ENCODE results near the gene NFATC3.

NFATC3 gene

DNA sequence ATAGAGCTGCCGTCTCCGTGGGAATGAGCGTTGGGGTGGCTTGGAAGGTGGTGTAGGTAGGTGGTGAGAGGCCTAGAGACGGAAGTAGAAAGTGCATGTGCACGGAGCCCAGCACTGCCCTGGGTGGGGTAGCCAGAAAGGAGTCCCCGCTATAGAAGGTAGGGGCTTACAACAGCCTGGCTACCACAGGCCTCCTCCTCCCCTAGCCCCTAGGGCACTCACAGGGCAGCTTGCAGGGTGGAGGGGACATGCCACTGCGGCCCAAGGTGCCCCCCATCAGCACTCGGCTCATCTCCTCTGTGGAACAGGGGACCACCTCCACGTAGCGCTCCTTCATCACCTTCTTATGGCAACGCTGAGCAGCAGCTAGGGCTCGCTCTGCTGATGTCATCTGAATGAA lies 145.8 kb downstream of the NFATC3 start:
- DNase-seq (ENCODE audit: low read depth): no peak

- DNase-seq (ENCODE audit: low read depth): no peak
Measured at GRCh38 chr16:68231384-68232136, 146.4 kb downstream of the NFATC3 start.

DNA sequence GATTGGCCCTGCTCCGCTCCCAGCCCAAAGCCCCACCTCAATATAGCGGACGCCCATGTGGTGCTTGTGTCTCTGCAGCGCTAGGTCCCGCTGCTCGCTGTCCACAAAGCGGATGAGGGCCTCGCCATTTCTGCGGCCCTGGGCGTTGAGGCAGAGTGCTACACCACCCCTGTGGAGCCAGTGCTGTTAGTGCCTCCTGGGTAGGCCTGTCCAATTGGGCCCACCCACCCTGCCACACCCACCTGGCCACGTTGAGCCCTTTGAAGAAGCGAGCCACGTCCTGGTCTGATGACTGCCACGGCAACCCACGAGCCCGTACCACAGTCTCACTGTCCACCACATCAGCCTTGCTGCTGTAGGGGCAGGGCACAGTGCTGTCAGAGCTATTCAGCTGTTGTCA lies 147.2 kb downstream of the NFATC3 start:
- DNase-seq (ENCODE audit: low read depth): no peak

- DNase-seq (ENCODE audit: low read depth): no peak
Measured at GRCh38 chr16:68233085-68233834, 148.1 kb downstream of the NFATC3 start.

- DNase-seq (ENCODE audit: low read depth): no peak
Measured at GRCh38 chr16:68233835-68234187, 148.6 kb downstream of the NFATC3 start.

GRCh38 chr16:68234188-68235107 lies 149.3 kb downstream of the NFATC3 start:
- no peak for DNase-seq (ENCODE audit: low read depth)

- DNase-seq (ENCODE audit: low read depth): no peak
Measured at GRCh38 chr16:68235108-68235886, 150.1 kb downstream of the NFATC3 start.

GRCh38 chr16:68235887-68236136 lies 150.6 kb downstream of the NFATC3 start, which contains the start of gene ESRP2:
Gene ESRP2, minus strand, starts transcription at chr16:68236127. Its CDS starts 82 bp downstream, at chr16:68236045.
- no peak for DNase-seq (ENCODE audit: low read depth)

DNA sequence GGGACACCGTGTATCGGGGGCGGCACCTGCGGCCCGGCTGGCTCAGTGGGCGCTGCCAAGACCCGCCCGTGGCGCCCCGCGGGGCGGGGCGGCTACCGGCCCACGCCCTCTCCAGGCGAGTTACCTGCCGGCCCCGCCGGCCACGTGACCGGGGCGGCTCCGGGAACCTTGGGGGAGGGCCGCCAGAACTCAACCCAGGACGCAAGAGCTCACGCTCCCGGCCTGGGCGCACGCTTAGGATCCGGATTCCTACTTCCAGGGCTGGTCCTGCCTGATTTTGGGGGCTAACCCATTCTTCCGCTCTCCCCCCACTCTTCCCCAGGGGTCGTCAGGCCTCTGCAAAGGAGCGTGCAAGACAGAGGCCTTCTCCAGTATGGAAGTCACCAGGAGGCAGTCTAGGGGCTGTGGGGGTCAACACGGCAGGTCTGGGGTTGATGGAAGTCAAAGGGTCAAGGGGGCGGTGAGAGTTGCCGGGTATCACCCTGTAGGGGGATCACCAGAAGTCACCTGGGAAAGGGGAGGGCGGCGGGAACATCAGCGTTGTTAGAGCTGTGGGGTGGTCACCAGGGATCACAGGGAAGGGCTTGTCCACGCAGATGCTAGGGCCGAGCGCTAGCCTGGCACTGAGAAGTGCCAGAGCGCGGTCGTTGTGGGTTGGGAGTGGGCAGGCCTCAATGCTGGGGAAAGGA lies 151.1 kb downstream of the NFATC3 start:
- DNase-seq (ENCODE audit: low read depth): no peak

DNA sequence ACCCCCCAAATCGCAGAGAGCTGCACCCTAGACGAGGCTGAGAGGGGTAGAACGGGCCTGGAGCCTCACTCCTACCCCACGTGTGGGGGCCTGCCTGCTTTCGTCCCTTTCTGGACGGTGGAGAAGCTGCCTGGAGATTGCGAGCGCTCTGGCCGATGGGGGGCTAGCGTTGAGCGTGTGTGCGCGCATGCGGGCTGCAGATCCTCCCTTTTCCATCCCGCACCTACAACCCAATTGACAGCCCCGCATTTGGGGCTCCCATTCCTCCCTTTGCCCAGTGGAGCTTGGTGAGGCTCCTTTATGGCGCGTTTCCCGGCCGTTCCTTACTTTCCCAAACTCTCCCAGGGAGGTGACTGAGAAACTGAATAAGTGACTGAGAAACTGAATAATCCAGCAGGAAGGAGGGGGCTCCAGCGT lies 151.7 kb downstream of the NFATC3 start:
- no peak for DNase-seq (ENCODE audit: low read depth)

GRCh38 chr16:68237243-68238028 lies 152.3 kb downstream of the NFATC3 start:
- peak; percentile 89 for DNase-seq (ENCODE audit: low read depth)

- DNase-seq (ENCODE audit: low read depth): no peak
Measured at GRCh38 chr16:68238029-68238345, 152.8 kb downstream of the NFATC3 start.

DNA sequence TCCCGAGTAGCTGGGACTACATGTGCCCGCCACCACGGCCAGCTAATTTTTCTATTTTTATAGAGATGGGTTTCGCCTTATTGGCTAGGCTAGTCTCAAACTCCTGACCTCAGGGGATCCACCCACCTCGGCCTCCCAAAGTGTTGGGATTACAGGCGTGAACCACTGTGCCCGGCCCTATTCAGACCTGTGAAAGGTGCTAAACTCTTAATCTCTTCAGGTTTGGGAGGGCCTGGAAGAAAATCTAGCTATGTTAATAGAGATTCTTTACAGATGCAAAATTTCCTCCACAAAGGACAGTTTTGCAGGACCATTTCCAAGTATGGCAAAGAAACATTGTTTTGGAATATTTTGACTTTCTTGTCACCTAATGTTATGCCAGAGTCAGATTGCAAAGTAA lies 156.9 kb downstream of the NFATC3 start:
- DNase-seq (ENCODE audit: low read depth): no peak

DNA sequence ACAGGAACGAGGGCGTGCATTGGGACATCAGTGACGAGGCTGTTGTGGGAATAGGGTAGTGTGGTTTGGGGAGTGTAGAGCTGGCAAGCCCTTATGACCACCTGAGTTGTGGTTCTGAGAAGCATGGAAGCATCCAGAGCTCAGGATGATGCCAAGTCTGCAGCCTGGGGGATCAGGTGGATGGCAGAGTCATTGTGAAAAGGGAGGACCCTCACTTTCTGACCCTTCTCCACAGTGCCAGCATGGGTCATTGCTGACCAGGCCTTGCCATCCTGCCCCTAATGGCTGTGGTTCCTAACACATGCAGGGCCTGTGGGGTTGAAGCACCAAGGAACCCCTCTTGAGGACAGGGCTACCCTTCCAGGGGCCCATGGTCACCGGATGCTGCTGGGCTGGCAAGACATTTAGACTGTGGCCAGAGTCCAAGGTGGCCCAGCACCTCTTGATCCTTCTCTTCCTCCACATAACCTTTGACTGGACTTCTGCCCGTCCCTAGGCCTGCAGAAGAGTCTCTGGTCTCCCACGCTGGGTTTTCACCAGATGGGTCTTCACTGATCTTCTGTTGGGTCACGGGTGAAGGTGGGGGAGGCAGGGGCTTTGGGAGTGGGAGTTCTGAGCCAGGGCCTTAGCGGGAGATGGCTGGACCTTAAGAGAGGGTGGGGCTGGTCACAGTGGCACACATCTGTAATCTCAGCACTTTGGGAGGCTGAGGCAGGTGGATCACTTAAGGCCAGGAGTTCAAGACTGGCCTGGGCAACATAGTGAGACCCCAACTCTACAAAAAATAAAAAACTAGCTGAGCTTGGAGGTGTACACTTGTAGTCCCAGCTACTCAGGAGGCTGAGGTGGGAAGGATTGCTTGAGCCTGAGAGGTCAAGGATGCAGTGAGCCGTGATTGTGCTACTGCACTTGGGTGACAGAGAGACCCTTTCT lies 158.0 kb downstream of the NFATC3 start:
- DNase-seq (ENCODE audit: low read depth): no peak

GRCh38 chr16:68244481-68244902 lies 159.3 kb downstream of the NFATC3 start:
- DNase-seq (ENCODE audit: low read depth): no peak

DNA sequence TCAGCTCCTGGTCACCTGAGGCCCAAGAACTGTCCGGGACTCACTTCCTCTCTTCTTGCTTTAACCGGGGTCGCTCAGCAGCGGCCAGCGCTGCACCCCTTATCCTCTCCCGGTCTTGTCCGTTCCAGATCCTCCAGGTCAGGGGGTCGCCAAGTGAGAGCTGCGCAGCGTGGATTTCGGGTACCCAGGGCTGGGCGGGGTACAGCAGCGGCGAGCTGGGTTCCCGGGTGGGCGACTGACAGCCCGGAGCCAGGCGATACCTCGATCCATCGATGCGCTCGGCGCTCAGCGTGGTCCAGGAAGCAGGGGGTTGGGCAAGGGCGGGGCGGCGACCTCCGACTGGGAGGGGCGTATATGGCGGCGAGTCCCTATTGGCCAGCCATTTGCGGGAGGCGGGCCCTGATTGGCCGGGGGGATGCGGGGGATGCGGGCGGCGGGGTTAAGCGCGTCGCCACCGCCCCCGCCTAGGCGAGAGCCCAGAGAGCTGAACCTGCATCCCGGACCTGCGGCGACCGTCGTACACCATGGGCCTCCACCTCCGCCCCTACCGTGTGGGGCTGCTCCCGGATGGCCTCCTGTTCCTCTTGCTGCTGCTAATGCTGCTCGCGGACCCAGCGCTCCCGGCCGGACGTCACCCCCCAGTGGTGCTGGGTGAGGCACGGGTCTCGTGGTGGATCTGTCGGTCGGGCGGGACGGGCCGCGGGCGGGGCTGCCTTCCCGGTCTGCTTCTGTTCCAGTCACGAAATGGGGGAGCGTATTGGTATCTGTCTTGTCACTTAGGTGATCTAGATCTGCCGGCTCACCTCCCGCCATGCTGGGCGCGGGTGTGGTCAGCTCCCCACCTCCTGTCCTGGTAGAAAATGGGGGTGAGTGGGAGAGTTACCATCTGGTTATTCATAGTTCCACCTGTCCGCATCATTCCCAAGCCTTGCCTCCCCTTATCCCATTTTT lies 160.0 kb downstream of the NFATC3 start, which contains the start of gene PLA2G15:
Gene PLA2G15 (plus strand): TSS at position 471 of the 951 bp plus-strand sequence. CDS start 54 bp downstream, at position 525.
- peak; percentile 75 for DNase-seq (ENCODE audit: low read depth)

GRCh38 chr16:68246121-68246520 lies 161.0 kb downstream of the NFATC3 start:
- no peak for DNase-seq (ENCODE audit: low read depth)

GRCh38 chr16:68246666-68247065 lies 161.5 kb downstream of the NFATC3 start:
- no peak for DNase-seq (ENCODE audit: low read depth)

All from non-pigmented ciliary epithelial cell (primary cell).